ENCODE results near the gene C1S. TPM values are rescaled to one million over a fixed set of nuclear protein-coding genes. Genes with fewer than 3 reads are reported as not detected.
A peak's percentile ranks its signal among the peaks of the same experiment; 100 is the strongest.

The C1S gene
- polyA plus RNA-seq, 1 experiment: 458 TPM

- Histone ChIP-seq H3K27ac (ENCODE audit: low read depth, low read length) (peak overlapping the region; percentile 96), H3K9me3 (ENCODE audit: control insufficient read depth, insufficient read depth, low read length) (peaks cover 2% of the 10 kb centered on the region), H3K4me3 (ENCODE audit: low read depth, low read length) (peak overlapping the region; percentile 82), H3K27me3 (ENCODE audit: control insufficient read depth, insufficient read depth, low read length) (no peaks in the 10 kb centered on the region)
- POLR2A ChIA-PET: interaction anchor here (0.6 to 2.2 kb wide), 8 partner anchors 14 to 217 kb away, joined by 3 to 15 read pairs (median 6); partner anchors contain the start of genes C12orf57, C1S, LPCAT3 and RNU7-1
- no peak for DNase-seq (ENCODE audit: low read depth, low spot score)
- CTCF ChIA-PET: interaction anchor here (0.8 to 3.8 kb wide), 11 partner anchors 9 to 235 kb away, joined by 3 to 22 read pairs (median 5); partner anchors contain the start of genes C1R, C1S and SPSB2
- TF ChIP-seq CTCF (IDR thresholded peaks at IDR 0.05; ENCODE audit: low read depth, low read length): no peak
Measured at GRCh38 chr12:7108003-7108795, 47.7 kb downstream of the C1S start.

- Histone ChIP-seq H3K4me3 (ENCODE audit: low read depth, low read length) (peak within 1 kb of the TSS; percentile 82), H3K27me3 (ENCODE audit: control insufficient read depth, insufficient read depth, low read length) (no peaks in the 10 kb centered on the region), H3K27ac (ENCODE audit: low read depth, low read length) (peak within 1 kb of the TSS; percentile 96), H3K9me3 (ENCODE audit: control insufficient read depth, insufficient read depth, low read length) (peaks cover 2% of the 10 kb centered on the region)
- ChIA-PET POLR2A (interaction anchor here (0.6 to 2.2 kb wide), 9 partner anchors 15 to 218 kb away, joined by 3 to 15 read pairs (median 4); partner anchors contain the start of genes C12orf57, C1S, LPCAT3 and RNU7-1), CTCF (interaction anchor here (0.5 to 3.8 kb wide), 28 partner anchors 10 to 828 kb away, joined by 3 to 22 read pairs (median 4); partner anchors contain the start of genes C1R, C1S, LPCAT3 and SPSB2)
- DNase-seq (ENCODE audit: low read depth, low spot score): no peak
- TF ChIP-seq CTCF (IDR thresholded peaks at IDR 0.05; ENCODE audit: low read depth, low read length): peak; percentile 97
Measured at GRCh38 chr12:7108796-7109571, 48.5 kb downstream of the C1S start, which contains the start of gene C1RL. TSS of gene C1RL (minus strand) at chr12:7109214. CDS start at chr12:7109180, 34 bp downstream.

GRCh38 chr12:7109572-7109920 is 49.0 kb downstream of the C1S start:
- CTCF ChIA-PET: interaction anchor here (0.5 to 3.8 kb wide), 24 partner anchors 9 to 828 kb away, joined by 3 to 22 read pairs (median 4); partner anchors contain the start of genes C1R, C1S, LPCAT3 and SPSB2
- no peak overlapping the region for H3K27ac ChIP-seq (ENCODE audit: low read depth, low read length)

GRCh38 chr12:7110661-7111060 is 50.1 kb downstream of the C1S start:
- no peaks in the 10 kb centered on the region for H3K27me3 ChIP-seq (ENCODE audit: control insufficient read depth, insufficient read depth, low read length)
- no peak for TF ChIP-seq CTCF (IDR thresholded peaks at IDR 0.05; ENCODE audit: low read depth, low read length)
- ChIA-PET POLR2A (no interaction called here), CTCF (interaction anchor here (1.2 to 3.0 kb wide), 8 partner anchors 8 to 166 kb away, joined by 3 to 22 read pairs (median 6); partner anchors contain the start of gene C1S)
- H3K4me3 ChIP-seq (ENCODE audit: low read depth, low read length): no peak overlapping the region
- peaks cover 2% of the 10 kb centered on the region for H3K9me3 ChIP-seq (ENCODE audit: control insufficient read depth, insufficient read depth, low read length)
- no peak for DNase-seq (ENCODE audit: low read depth, low spot score)
- no peak overlapping the region for H3K27ac ChIP-seq (ENCODE audit: low read depth, low read length)

More at GRCh38 chr12:7109572-7109920, 49.0 kb downstream of the C1S start:
- POLR2A ChIA-PET: interaction anchor here (0.8 kb wide), 1 partner anchor 49 kb away, joined by 4 read pairs; the partner anchor contains the start of gene C1S
- Histone ChIP-seq H3K27me3 (ENCODE audit: control insufficient read depth, insufficient read depth, low read length) (no peaks in the 10 kb centered on the region), H3K9me3 (ENCODE audit: control insufficient read depth, insufficient read depth, low read length) (peaks cover 2% of the 10 kb centered on the region), H3K4me3 (ENCODE audit: low read depth, low read length) (peak overlapping the region; percentile 82)
- no peak for DNase-seq (ENCODE audit: low read depth, low spot score)
- no peak for TF ChIP-seq CTCF (IDR thresholded peaks at IDR 0.05; ENCODE audit: low read depth, low read length)
